GM19372 (cell line): ENCODE results near the gene SLC39A11.

Experiments
- ATAC-seq: cut with Tn5 transposase; IDR thresholded peaks from one replicate; pipeline ENCODE4 v1.9.1; 2021; ENCODE audit warnings: mild to moderate bottlenecking, low read depth, moderate library complexity; ENCODE audit not compliant: unreplicated experiment

Gene SLC39A11

DNA sequence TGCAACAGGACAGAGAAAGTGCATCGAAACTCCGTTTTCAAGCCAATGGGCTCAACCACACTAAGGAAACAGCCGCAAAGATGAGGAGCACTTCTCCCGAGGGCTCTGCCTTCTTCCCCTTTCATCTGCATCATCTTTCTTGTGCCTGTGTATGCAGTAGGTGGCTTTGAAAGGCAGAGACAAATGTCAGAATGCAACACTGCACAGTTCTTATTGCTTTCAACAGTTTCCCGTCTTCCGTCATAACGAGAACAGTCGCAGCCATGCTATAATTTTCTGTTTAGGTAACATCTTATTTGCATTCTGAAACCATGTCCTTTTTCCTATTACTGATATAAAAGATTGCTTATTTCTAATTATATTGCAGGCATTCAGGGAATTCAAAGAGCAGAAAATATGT lies 205.2 kb downstream of the SLC39A11 start:
- ATAC-seq, result no peak

DNA sequence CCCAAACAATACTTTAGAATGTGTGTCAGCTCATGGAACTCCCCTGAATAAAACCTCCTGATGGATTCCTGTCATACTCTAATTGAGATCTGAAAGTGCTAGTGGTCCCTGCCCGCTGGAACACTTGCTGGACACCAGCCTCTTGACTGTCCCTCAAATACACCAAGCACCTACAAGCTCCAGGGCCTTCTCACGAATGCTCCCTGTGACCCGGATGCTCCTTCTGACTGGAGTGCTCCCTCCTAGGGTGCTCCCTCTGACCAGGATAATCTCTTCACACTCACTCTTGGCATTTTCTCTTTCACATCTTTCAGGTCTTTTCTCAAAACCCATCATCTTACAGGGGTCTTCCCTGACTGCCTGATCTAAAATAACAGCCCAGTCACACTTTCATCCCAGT lies 205.9 kb downstream of the SLC39A11 start:
- ATAC-seq, result no peak

DNA sequence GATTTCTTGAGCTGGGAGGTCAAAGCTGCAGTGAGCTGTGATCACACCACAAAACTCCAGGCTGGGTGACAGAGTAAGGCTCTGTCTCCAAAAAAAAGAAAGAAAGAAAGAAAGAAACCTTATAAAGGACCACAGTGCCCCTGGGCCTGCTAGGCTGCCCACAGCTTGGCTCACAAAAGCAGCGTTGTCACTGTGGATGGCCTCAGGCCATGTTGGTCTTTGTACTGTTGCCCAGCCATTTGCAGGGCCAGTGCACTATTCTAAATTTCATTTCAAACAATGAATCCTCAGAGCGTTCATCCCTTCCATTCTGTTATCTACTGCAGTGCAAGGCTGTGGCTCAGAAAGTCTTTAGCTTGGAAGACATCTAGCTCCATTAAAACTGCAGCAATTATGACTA lies 208.4 kb downstream of the SLC39A11 start:
- ATAC-seq, result no peak

DNA sequence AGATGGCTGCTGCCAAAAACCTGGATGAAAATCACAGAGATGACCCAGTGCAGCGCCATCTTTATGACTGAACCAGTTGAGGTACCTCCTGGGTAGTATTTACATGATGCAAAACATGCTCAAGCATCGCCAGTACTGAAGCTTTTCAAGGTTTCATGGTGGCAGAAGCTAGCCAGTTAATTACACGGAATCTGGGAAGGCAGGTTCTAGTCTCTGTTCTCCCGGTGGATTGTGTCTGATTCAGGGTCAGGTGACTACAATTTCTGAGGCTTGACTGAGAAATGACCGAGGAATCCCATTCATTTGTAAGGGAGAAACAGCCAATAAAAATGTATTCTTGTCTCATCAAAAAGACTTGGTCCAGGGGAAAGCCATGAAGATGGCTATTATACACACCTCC lies 209.1 kb downstream of the SLC39A11 start:
- ATAC-seq, result no peak

- ATAC-seq, result no peak
Observed at GRCh38 chr17:72882426-72882825, 210.1 kb downstream of the SLC39A11 start.

DNA sequence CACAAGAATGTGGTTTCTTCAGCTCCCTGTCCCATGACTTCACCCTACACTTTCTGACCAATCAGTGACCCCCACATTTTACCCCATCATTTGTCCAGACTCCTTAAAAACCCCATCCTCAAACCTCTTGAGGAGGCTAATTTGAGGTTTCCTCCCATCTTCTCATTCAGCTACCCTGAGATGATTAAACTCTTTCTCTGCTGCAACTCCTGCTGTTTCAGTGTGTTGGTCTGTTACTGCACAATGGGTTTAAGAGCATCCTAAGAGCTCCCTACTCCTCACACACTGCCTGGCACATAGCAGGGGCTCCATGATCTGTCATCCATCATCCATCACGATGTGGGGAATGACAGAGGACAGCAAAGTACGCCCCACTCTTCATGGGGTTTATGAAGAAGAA lies 212.6 kb downstream of the SLC39A11 start:
- ATAC-seq, result no peak

DNA sequence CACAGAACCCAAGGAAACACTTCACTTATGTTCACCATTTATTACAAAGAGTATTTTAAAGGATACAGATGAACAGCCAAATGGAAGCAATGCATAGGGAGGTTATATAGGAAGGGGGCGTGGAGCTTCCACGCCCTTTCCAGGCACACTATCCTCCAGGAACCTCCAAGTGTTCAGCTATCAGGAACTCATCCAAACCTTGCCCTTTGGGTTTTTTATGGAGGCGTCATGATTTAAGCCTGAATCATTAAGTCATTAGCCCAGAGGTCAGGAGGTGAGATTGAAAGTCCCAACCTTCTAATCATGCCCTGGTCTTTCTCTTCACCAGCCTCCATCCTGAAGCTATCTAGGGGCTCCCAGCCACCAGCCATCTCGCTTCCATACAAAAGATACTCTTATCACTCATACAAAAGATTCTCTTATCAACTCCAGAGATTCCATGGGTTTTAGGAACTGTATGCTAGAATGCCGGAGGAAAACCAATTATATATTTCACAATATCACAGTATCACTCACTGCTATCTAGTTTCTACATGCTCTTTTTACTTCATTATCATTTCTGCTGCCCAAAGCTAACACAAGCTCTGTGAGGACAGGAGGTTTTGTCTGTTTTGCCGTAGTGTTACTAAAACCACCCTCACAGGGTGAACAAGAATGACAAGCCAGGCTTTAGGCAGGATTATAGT lies 213.4 kb downstream of the SLC39A11 start:
- ATAC-seq, result no peak

DNA sequence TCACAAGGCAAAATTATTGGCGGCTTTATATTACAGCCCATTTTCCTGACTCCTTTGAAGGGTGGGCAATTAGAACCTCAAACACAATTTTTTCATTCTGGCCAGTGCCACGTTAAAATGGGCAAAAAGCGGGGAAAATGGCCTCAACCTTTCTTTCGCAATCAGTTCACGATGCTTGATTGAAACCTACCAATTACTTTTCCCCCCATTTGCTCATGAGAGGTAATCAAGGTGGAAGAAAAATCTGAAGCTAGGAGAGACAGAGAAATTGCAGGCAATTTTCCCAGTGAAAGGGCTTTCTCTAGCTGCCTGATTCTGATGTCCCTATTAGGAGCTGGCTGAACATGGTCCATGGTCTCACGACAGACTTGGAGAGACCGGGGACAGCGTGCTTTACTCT lies 215.1 kb downstream of the SLC39A11 start:
- ATAC-seq, result no peak

DNA sequence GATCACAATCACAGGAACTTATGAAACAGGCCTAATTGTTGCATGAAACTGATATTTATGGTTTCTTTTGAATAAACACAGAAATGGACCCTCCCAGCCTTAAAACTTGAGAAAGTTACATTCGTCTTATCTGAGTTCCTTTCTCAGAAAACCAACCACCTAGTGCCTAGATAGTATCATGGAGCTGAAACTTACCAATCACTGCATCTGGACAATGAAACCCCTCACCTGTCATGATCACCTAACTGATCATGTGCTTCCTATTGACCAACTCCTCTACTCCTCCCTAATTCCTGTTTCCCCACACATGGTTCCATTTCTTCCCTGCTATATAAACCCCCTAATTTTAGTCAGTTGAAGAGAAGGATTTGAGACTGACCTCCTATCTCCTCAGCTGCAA lies 216.1 kb downstream of the SLC39A11 start:
- no peak for ATAC-seq

- ATAC-seq, result no peak
Observed at GRCh38 chr17:72875361-72875760, 217.1 kb downstream of the SLC39A11 start.

GRCh38 chr17:72872396-72872795 lies 220.1 kb downstream of the SLC39A11 start:
- ATAC-seq, result no peak

DNA sequence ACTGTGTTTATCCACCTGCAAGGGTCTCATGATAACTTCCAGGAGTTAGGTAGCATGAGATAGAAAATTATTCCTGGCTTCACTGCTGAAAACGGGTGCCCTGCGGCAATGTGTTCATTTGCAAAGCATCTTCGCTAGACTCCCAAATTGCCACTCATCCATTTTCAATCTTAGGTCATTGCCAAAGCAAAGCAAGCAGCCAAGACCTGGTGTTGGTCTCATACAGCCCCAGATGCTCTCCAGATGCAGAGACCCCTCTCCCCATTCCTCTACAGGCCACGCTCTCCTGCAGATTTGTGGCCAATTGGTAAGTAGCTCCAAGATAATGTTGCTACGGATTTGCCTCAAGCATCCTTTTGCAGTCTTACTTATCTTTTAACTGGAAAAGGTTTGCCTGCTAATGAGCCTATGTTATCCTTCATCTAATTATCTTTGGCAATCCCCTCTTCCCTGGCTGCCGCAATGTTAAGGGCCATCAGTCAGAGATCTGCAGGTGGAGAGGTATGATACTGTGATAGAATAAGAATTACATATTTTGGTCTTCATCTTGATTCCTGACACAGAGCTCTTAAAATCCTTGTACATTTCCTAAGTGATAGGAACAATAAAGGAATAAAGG lies 222.0 kb downstream of the SLC39A11 start:
- no peak for ATAC-seq

DNA sequence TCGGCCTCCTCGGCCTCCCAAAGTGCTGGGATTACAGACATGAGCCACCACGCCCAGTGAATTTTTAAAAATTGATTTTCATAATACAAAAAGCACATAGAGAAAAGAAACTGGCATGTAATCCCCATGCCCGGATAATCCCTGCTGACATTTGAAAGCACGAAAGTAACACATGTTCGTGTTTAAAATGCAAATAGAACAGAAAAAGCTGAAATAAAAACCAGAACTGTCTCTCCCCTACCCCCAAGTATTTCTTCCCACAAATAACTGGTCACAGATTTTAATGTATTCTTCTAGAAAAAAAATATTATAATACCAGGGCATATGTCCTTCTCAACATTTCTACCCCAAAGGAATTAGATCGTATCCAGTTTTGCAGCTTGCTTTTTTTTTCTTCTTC lies 222.9 kb downstream of the SLC39A11 start:
- ATAC-seq, result no peak

GRCh38 chr17:72865954-72866353 lies 226.5 kb downstream of the SLC39A11 start:
- no peak for ATAC-seq

DNA sequence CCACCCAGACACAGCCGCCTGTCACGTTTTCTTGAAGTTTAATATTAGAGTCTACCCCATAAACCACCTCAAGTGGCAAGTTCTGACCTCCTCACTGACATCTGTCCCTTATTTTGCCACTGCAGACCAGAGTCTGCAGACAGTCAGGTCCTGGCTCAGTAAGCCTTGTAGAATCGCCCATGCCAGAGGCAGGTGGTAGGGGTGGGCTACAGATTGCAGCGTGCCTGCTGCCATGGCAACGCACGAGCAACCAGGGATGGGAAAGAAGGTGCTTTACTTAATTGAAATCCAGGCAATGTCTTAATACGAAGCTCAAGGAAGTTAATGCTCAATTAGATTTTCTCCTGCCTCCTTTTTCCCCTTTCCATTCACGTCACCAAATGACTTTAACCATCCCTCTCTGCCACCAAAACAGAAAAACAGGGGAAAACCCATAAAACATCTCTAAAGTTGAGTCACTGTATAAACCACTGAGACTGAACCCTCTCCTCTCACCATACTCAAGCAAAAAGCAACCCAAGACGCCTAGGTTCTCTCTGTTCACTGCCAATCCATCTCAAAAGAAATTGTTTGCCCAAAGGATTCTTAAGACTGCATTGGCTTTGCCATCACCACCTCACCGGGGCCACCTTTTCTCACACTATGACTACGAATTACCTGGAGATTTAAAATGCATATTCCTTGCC lies 228.8 kb downstream of the SLC39A11 start:
- ATAC-seq, result no peak

GRCh38 chr17:72862276-72862999 lies 230.1 kb downstream of the SLC39A11 start:
- no peak for ATAC-seq

DNA sequence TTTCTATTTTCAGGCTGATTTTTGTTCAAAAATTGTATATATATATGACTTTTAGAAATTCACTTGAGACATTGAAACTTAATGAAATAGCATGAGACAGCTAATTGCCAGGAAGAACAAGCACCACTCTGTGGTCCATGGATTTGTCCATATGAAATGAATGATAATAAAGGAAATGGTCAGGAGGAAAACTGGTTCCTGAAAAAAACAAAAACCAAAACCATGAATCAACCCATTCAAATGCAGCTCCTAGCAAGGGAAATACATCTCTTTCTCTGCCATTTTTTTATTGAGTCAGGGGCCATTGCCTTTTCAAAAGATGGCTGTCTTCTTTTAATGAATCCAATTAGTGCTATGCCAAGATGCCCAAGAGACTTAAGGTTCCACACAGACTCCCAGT lies 230.7 kb downstream of the SLC39A11 start:
- no peak for ATAC-seq

DNA sequence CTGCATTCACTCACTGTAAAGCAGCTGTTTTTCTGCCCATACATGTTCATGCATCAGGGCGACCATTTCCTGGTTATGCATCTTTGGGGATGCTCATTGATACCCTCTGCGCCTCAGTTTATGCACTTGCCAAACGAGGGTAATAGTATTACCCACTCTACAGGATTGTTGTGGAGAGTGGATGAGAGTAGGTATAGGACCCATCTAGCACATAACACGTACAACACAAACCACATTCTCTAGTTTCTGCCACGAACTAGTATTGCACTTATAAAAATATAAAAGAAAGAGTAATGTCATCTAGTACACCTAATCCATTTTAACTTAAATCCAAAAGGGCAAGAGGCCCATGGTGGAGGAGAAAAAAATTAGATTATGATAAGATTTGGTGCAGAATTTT lies 231.7 kb downstream of the SLC39A11 start:
- ATAC-seq, result no peak

GRCh38 chr17:72858826-72859495 lies 233.5 kb downstream of the SLC39A11 start:
- no peak for ATAC-seq
